Measurements from ENCODE around the gene TKTL1.

The TKTL1 gene

GRCh38 chrX:154363706-154364439, 68.3 kb downstream of the TKTL1 start:
- no peak for DNase-seq

- no peak for DNase-seq
These were observed 69.5 kb downstream of the TKTL1 start for GRCh38 chrX:154365052-154365600.

- no peak for DNase-seq
These were observed 70.5 kb downstream of the TKTL1 start for GRCh38 chrX:154365997-154366665.

GRCh38 chrX:154366666-154367055, 71.1 kb downstream of the TKTL1 start:
- DNase-seq, result no peak

- DNase-seq, result no peak
These were observed 72.1 kb downstream of the TKTL1 start for GRCh38 chrX:154367474-154368308.

- peak; percentile 80 to 91 for DNase-seq
These were observed 73.2 kb downstream of the TKTL1 start for GRCh38 chrX:154368630-154369448.

- DNase-seq, result peak; percentile 25 to 54
These were observed 74.1 kb downstream of the TKTL1 start for GRCh38 chrX:154369449-154370299.

GRCh38 chrX:154370300-154371016, 74.9 kb downstream of the TKTL1 start:
- DNase-seq, result no peak

- peak; percentile 69 to 75 for DNase-seq
These were observed 75.6 kb downstream of the TKTL1 start for GRCh38 chrX:154371017-154371788.

- no peak for DNase-seq
These were observed 76.2 kb downstream of the TKTL1 start for GRCh38 chrX:154371789-154372300.

- DNase-seq, result no peak
These were observed 77.0 kb downstream of the TKTL1 start for GRCh38 chrX:154372612-154373022.

GRCh38 chrX:154373340-154374306, 78.0 kb downstream of the TKTL1 start:
- peak; percentile 11 to 17 for DNase-seq

- no peak for DNase-seq
These were observed 78.9 kb downstream of the TKTL1 start, which contains the start of gene FLNA for GRCh38 chrX:154374313-154375155. Gene FLNA, minus strand, starts transcription at chrX:154374634. Its CDS starts 3,389 bp downstream, at chrX:154371245.

GRCh38 chrX:154375156-154375504, 79.5 kb downstream of the TKTL1 start:
- no peak for DNase-seq

- DNase-seq, result no peak
These were observed 81.2 kb downstream of the TKTL1 start for GRCh38 chrX:154376774-154377173.

GRCh38 chrX:154378059-154378798, 82.6 kb downstream of the TKTL1 start:
- DNase-seq, result peak in 1 of 2 experiments; percentile 24
